Mesothelial cell of epicardium (in vitro differentiated cells): ENCODE measurements around the gene ALX1. TPM values are rescaled to one million over a fixed set of nuclear protein-coding genes. Genes with fewer than 3 reads are reported as not detected.

Experiments
- DNase-seq, 2 experiments: peaks; one replicate each; pipeline ENCODE4 v3.0.0; 2021; ENCODE audit warnings: low spot score in 2 of 2; ENCODE audit not compliant: unreplicated experiment in 2 of 2
- H3K27ac Mint-ChIP-seq: 2 replicates; pipeline ENCODE4 v1.8.0; 2021; ENCODE audit warnings: mixed read lengths
- H3K27me3 Mint-ChIP-seq: 2 replicates; pipeline ENCODE4 v1.8.0; 2021; ENCODE audit warnings: low read depth, mixed read lengths
- H3K36me3 Mint-ChIP-seq: 2 replicates; pipeline ENCODE4 v1.8.0; 2021; ENCODE audit warnings: mixed read lengths
- H3K4me1 Mint-ChIP-seq: 2 replicates; pipeline ENCODE4 v1.8.0; 2021; ENCODE audit warnings: mixed read lengths
- H3K4me3 Mint-ChIP-seq: 2 replicates; pipeline ENCODE4 v1.8.0; 2021; ENCODE audit warnings: mild to moderate bottlenecking, moderate library complexity, mixed read lengths
- H3K9me3 Mint-ChIP-seq: 2 replicates; pipeline ENCODE4 v1.8.0; 2021; ENCODE audit warnings: mixed read lengths
- total RNA-seq: library from RNA; stranded (reverse); gene quantifications from 3 replicates; pipeline ENCODE4 v1.2.1, GENCODE V29; 2021
- TF ChIP-seq, protein P1 (sequence below): fragments of 200-600 bp; sonication (generic); IDR thresholded peaks from one replicate; pipeline ENCODE4 v1.5.0; 2021; ENCODE audit warnings: antibody characterized with exemption; ENCODE audit not compliant: unreplicated experiment

The ALX1 gene
- total RNA-seq: 12.4 to 14.2 TPM (median 12.7 TPM) in 3 replicates

DNA sequence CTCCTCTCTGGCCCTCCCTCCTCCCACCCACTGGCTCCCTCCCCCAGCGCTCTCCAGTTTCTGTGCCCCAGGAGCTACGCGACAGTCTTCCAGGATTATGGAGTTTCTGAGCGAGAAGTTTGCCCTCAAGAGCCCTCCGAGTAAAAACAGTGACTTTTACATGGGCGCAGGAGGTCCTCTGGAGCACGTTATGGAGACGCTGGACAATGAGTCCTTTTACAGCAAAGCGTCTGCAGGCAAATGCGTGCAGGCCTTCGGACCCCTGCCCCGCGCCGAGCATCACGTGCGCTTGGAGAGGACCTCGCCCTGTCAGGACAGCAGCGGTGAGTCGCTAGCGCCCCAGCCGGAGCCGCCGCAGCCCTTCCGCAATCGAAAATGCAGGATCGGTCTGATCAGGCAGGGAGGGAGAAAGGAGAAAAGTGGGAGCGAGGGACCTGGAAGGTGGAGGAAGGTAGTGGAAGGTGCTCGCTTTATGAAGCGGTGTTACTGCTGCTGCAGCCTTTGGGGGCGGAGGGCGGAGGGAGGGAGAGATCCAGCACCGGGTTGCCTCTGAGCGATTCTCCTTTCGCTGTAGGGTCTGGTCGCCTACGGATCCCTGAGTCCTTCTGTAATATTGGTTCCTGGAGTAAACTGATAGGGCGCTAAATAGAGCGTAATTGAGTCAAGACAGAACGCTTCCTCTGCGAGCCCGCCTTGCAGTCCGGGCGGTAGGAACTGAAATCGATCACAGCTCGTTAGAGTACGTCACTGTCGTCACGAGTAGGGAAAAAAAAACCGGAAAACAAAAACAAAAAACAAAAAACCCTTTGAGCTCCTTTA lies at the start of gene ALX1:
Gene ALX1 (plus strand): TSS at position 56 of the 819 bp plus-strand sequence. CDS start 42 bp downstream, at position 98.
- TF ChIP-seq, protein P1, sequence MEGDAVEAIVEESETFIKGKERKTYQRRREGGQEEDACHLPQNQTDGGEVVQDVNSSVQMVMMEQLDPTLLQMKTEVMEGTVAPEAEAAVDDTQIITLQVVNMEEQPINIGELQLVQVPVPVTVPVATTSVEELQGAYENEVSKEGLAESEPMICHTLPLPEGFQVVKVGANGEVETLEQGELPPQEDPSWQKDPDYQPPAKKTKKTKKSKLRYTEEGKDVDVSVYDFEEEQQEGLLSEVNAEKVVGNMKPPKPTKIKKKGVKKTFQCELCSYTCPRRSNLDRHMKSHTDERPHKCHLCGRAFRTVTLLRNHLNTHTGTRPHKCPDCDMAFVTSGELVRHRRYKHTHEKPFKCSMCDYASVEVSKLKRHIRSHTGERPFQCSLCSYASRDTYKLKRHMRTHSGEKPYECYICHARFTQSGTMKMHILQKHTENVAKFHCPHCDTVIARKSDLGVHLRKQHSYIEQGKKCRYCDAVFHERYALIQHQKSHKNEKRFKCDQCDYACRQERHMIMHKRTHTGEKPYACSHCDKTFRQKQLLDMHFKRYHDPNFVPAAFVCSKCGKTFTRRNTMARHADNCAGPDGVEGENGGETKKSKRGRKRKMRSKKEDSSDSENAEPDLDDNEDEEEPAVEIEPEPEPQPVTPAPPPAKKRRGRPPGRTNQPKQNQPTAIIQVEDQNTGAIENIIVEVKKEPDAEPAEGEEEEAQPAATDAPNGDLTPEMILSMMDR: no peak
- Mint-ChIP-seq H3K27ac (peak within 1 kb of the TSS; percentile 97), H3K9me3 (no peaks in the 10 kb centered on the region), H3K27me3 (peaks cover 24% of the 10 kb centered on the region), H3K4me3 (peak within 1 kb of the TSS; percentile 96), H3K36me3 (no peaks in the 10 kb centered on the region), H3K4me1 (peaks cover 38% of the 10 kb centered on the region)
- DNase-seq: peak; percentile 37 to 72

DNA sequence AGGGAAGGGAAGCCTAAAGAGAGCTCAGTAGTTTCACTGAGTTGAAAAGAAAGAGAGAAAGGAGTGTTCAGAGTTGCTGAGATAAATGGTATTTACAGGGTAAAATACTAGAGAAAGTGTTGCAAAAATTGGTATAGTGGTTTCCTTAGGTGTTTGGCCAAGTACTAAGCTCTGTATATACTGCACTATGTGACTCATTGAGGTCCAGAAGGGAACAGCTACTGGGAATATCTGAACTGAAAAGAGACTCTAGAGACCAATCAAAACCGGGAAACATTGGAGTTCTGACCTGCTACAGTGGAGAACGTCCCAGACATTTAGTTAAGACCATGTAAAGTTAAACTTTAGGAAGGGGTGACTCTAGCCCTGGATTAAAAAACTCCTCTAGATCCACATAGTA lies 42.7 kb upstream of the ALX1 start:
- TF ChIP-seq, protein P1: no peak
- Mint-ChIP-seq H3K27ac (no peak overlapping the region), H3K4me1 (no peaks in the 10 kb centered on the region), H3K4me3 (no peak overlapping the region), H3K36me3 (peaks cover 9% of the 10 kb centered on the region), H3K9me3 (peaks cover 18% of the 10 kb centered on the region), H3K27me3 (no peaks in the 10 kb centered on the region)
- no peak for DNase-seq

DNA sequence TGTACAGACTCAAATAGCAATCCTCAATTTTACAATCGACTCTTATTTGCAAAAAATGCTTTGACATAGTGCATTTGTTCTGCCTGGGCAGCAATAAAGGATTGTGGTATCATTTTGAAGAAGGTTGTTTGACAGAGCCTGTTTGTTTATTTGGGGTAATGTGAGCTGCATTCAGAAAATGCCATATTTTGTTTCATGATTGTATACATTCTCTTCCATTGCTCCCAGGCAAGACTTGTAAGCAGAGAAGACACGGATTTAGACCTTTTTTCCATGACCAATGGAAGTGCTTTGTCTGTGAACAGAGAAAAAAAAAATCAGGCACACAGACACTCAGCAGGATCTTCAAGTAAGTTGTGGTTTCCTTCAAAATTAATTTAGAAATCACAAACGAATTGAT lies 35.5 kb upstream of the ALX1 start:
- H3K9me3 Mint-ChIP-seq: no peaks in the 10 kb centered on the region
- no peak overlapping the region for H3K4me3 Mint-ChIP-seq
- no peaks in the 10 kb centered on the region for H3K4me1 Mint-ChIP-seq
- H3K27ac Mint-ChIP-seq: no peak overlapping the region
- H3K27me3 Mint-ChIP-seq: no peaks in the 10 kb centered on the region
- TF ChIP-seq, protein P1: no peak
- DNase-seq: no peak
- H3K36me3 Mint-ChIP-seq: no peaks in the 10 kb centered on the region

DNA sequence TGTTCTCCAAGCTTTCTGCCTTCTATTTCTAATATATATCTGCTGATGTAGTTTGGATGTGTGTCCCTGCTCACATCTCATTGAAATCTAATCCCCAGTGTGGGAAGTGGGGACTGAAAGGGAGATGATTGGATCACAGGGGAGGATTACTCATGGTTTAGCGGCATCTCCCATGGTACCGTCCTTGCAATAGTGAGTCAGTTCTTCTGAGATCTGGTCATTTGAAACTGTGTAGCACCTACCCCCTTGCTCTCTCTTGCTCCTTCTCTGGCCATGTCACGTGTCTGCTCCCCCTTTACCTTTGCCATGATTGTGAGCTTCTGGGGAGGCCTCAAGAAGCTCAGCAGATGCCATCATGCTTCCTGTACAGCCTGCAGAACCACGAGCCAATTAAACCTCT lies 26.2 kb upstream of the ALX1 start:
- Mint-ChIP-seq H3K36me3 (no peaks in the 10 kb centered on the region), H3K27ac (no peak overlapping the region), H3K9me3 (no peaks in the 10 kb centered on the region), H3K27me3 (no peaks in the 10 kb centered on the region), H3K4me3 (no peak overlapping the region), H3K4me1 (no peaks in the 10 kb centered on the region)
- no peak for DNase-seq
- TF ChIP-seq, protein P1: no peak

DNA sequence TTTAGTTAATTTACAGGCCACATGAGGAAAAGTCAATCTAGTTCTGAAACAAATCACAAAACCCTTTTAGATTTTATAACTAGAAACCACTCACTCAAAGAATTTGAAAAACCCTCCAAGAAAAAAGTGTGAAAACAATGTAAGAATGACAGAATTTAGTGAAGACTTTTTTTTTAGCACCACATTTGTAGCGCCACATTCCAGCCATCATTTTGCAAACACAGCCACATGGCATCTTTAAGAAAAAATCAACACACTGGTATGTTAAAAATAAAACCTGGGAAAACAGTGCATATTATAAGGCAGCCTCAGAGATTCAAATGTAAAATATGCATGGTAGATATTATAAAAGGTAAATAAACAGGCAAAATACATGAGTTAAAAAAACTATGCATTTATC lies 22.3 kb upstream of the ALX1 start:
- DNase-seq: no peak

More for the DNA sequence above, 22.3 kb upstream of the ALX1 start:
- H3K9me3 Mint-ChIP-seq: no peaks in the 10 kb centered on the region
- no peak overlapping the region for H3K27ac Mint-ChIP-seq
- no peak overlapping the region for H3K4me3 Mint-ChIP-seq
- H3K27me3 Mint-ChIP-seq: no peaks in the 10 kb centered on the region
- TF ChIP-seq, protein P1: no peak
- H3K4me1 Mint-ChIP-seq: no peaks in the 10 kb centered on the region
- no peaks in the 10 kb centered on the region for H3K36me3 Mint-ChIP-seq
